SK-N-SH (cell line): ENCODE data around the gene PTPRF. TPM values are rescaled to one million over a fixed set of nuclear protein-coding genes. Genes with fewer than 3 reads are reported as not detected.

Experiments used
- CTCF ChIA-PET: fragments of 300-600, 350-600 bp; formaldehyde crosslinking; extraction: SDS; loops from one replicate; lab custom pipeline; 2021; lab: Yijun Ruan, JAX
- POLR2A ChIA-PET: fragments of 350-600 bp; sonication (Branson Sonifier 250); formaldehyde crosslinking; extraction: SDS; loops from one replicate; lab custom pipeline; 2020; ENCODE audit warnings: antibody characterized with exemption, inconsistent platforms; lab: Yijun Ruan, JAX
- DNase-seq: peaks from one replicate; pipeline ENCODE4 v3.0.0; 2012
- H2AFZ ChIP-seq: fragments of 200-600 bp; sonication (generic); 2 replicates; pipeline ENCODE4 v1.8.1; 2016; ENCODE audit warnings: antibody characterized with exemption, mild to moderate bottlenecking, low read depth
- H3F3A ChIP-seq: fragments of 200-600 bp; sonication (generic); replicated peaks from 2 replicates; pipeline ENCODE3; 2016; ENCODE audit warnings: antibody characterized with exemption, mild to moderate bottlenecking; ENCODE audit not compliant: insufficient read depth
- H3K27ac ChIP-seq, 2 experiments: fragments of 200-500 bp in 1 of 2; fragments of 200-600 bp in 1 of 2; sonication (Bioruptor generic) in 1 of 2; sonication (generic), shearing (Covaris generic) in 1 of 2; 2 replicates each; pipeline versions ENCODE4 v1.5.1 to v1.6.1; 2014 to 2016; ENCODE audit warnings: low read depth in 2 of 2, inconsistent platforms in 1 of 2, low read length in 1 of 2, mild to moderate bottlenecking in 1 of 2, mixed read lengths in 1 of 2
- H3K27me3 ChIP-seq: fragments of 200-600 bp; sonication (generic), shearing (Covaris generic); 2 replicates; pipeline ENCODE4 v1.6.1; 2016; ENCODE audit warnings: mixed run types; ENCODE audit not compliant: insufficient read depth
- H3K36me3 ChIP-seq, 2 experiments: fragments of 200-500 bp in 1 of 2; fragments of 200-600 bp in 1 of 2; sonication (Bioruptor generic) in 1 of 2; sonication (generic) in 1 of 2; replicated peaks in 1 of 2; 2 replicates each; pipeline versions ENCODE3 to v1.5.1; 2014 to 2016; ENCODE audit warnings: low read length in 1 of 2, mild to moderate bottlenecking in 1 of 2; ENCODE audit not compliant: insufficient read depth in 2 of 2, control insufficient read depth in 1 of 2
- H3K4me1 ChIP-seq, 2 experiments: fragments of 200-500 bp in 1 of 2; fragments of 200-600 bp in 1 of 2; sonication (Bioruptor generic) in 1 of 2; sonication (generic), shearing (Covaris generic) in 1 of 2; 2 replicates each; pipeline versions ENCODE4 v1.5.1 to v1.6.1; 2014 to 2016; ENCODE audit warnings: low read depth in 1 of 2, low read length in 1 of 2, mixed run types in 1 of 2; ENCODE audit not compliant: insufficient read depth in 2 of 2, control insufficient read depth in 1 of 2
- H3K4me2 ChIP-seq: fragments of 200-600 bp; sonication (generic), shearing (Covaris generic); 2 replicates; pipeline ENCODE4 v1.6.1; 2017; ENCODE audit warnings: mixed run types
- H3K4me3 ChIP-seq, 2 experiments: fragments of 200-500 bp in 1 of 2; fragments of 200-600 bp in 1 of 2; sonication (Bioruptor generic) in 1 of 2; sonication (generic), shearing (Covaris generic) in 1 of 2; 2 replicates each; pipeline versions ENCODE4 v1.5.1 to v1.8.1; 2014 to 2016; ENCODE audit warnings: low read depth in 2 of 2, inconsistent platforms in 1 of 2, low read length in 1 of 2, mild to moderate bottlenecking in 1 of 2, mixed read lengths in 1 of 2, moderate library complexity in 1 of 2
- H3K79me2 ChIP-seq: fragments of 200-600 bp; sonication (generic); 2 replicates; pipeline ENCODE4 v1.8.1; 2017; ENCODE audit warnings: mild to moderate bottlenecking; ENCODE audit not compliant: insufficient read depth
- H3K9ac ChIP-seq: fragments of 200-600 bp; sonication (generic); 2 replicates; pipeline ENCODE4 v1.6.1; 2017; ENCODE audit warnings: mixed run types
- H3K9me2 ChIP-seq: fragments of 200-600 bp; sonication (generic); 2 replicates; pipeline ENCODE4 v1.6.1; 2017; ENCODE audit warnings: mixed run types
- H3K9me3 ChIP-seq: fragments of 200-600 bp; sonication (generic); 2 replicates; pipeline ENCODE4 v1.6.1; 2017; ENCODE audit warnings: mixed run types, mild to moderate bottlenecking, moderate library complexity
- H4K20me1 ChIP-seq: fragments of 200-600 bp; sonication (generic); 2 replicates; pipeline ENCODE4 v1.6.1; 2017; ENCODE audit warnings: mild to moderate bottlenecking, mixed run types; ENCODE audit not compliant: insufficient read depth
- CHD2 ChIP-seq: fragments of 150-350 bp; IDR thresholded peaks from 2 replicates; pipeline ENCODE4 v1.6.1; 2018; ENCODE audit warnings: low read length; ENCODE audit not compliant: partially characterized antibody
- ELF1 ChIP-seq: IDR thresholded peaks from 2 replicates; pipeline ENCODE4 v1.4.0; 2012
- EP300 ChIP-seq, 2 experiments: IDR thresholded peaks; 2 replicates each; pipeline versions ENCODE4 v1.4.0 to v1.6.1; 2012; ENCODE audit warnings: borderline replicate concordance in 1 of 2, low read depth in 1 of 2, low read length in 1 of 2
- FOSL2 ChIP-seq: IDR thresholded peaks from 2 replicates; pipeline ENCODE4 v1.4.0; 2012; ENCODE audit warnings: low read depth, mild to moderate bottlenecking, moderate library complexity, borderline replicate concordance
- FOXJ3 ChIP-seq: sonication (generic); formaldehyde crosslinking; IDR thresholded peaks from 2 replicates; pipeline ENCODE4 v1.5.1; 2020; ENCODE audit warnings: mild to moderate bottlenecking, missing genetic modification reagents
- FOXM1 ChIP-seq: IDR thresholded peaks from 2 replicates; pipeline ENCODE4 v1.4.0; 2012; ENCODE audit warnings: low read depth, mild to moderate bottlenecking
- GABPA ChIP-seq: IDR thresholded peaks from 2 replicates; pipeline ENCODE4 v1.4.0; 2012; ENCODE audit warnings: low read depth, mild to moderate bottlenecking
- GATA2 ChIP-seq: sonication (generic); formaldehyde crosslinking; IDR thresholded peaks from 2 replicates; pipeline ENCODE4 v1.5.0; 2020; ENCODE audit warnings: mild to moderate bottlenecking, missing genetic modification reagents
- MEF2A ChIP-seq: IDR thresholded peaks from 2 replicates; pipeline ENCODE4 v1.4.0; 2012; ENCODE audit warnings: low read depth, borderline replicate concordance
- MXI1 ChIP-seq: IDR thresholded peaks from 2 replicates; pipeline ENCODE4 v1.6.1; 2012; ENCODE audit warnings: mild to moderate bottlenecking, low read depth, low read length, improper control_type of control experiment
- NFIC ChIP-seq: IDR thresholded peaks from 2 replicates; pipeline ENCODE4 v1.4.0; 2012; ENCODE audit warnings: borderline replicate concordance
- NRF1 ChIP-seq: IDR thresholded peaks from 2 replicates; pipeline ENCODE4 v1.6.1; 2012; ENCODE audit warnings: low read depth, mild to moderate bottlenecking, low read length
- POLR2AphosphoS5 ChIP-seq: IDR thresholded peaks from 2 replicates; pipeline ENCODE4 v1.6.1; 2012; ENCODE audit warnings: low read depth, low read length
- RAD21 ChIP-seq: IDR thresholded peaks from 2 replicates; pipeline ENCODE4 v1.6.1; 2012; ENCODE audit warnings: mild to moderate bottlenecking, low read length
- RCOR1 ChIP-seq: fragments of 150-350 bp; IDR thresholded peaks from 2 replicates; pipeline ENCODE4 v1.6.1; 2017; ENCODE audit warnings: antibody characterized with exemption, low read length
- RXRA ChIP-seq: IDR thresholded peaks from 2 replicates; pipeline ENCODE4 v1.4.0; 2012; ENCODE audit warnings: low read depth, mild to moderate bottlenecking, borderline replicate concordance
- SIN3A ChIP-seq: IDR thresholded peaks from 2 replicates; pipeline ENCODE4 v1.6.1; 2012; ENCODE audit warnings: low read depth, mild to moderate bottlenecking, low read length, moderate library complexity, borderline replicate concordance
- SMC3 ChIP-seq: IDR thresholded peaks from 2 replicates; pipeline ENCODE4 v1.6.1; 2012; ENCODE audit warnings: low read depth, low read length, improper control_type of control experiment
- TCF12 ChIP-seq: IDR thresholded peaks from 2 replicates; pipeline ENCODE4 v1.4.0; 2012
- YY1 ChIP-seq: IDR thresholded peaks from 2 replicates; pipeline ENCODE4 v1.4.0; 2012; ENCODE audit warnings: low read depth, mild to moderate bottlenecking
- WGBS: methylation state at CpG from one replicate; pipeline ENCODE4 v1.1.6; 2017; ENCODE audit warnings: low lambda C conversion rate; 5-methylcytosine and 5-hydroxymethylcytosine counted together
- polyA plus RNA-seq, 3 experiments: library from polyadenylated mRNA; depleted of rRNA; stranded (reverse); fragments of >200 nt; gene quantifications; 2 replicates each; pipeline ENCODE4 v1.2.3, GENCODE V29; 2012
- TF ChIP-seq, protein P1 (sequence below): IDR thresholded peaks from 2 replicates; pipeline ENCODE4 v1.6.1; 2012; ENCODE audit warnings: mild to moderate bottlenecking, low read depth, low read length, moderate library complexity
- TF ChIP-seq, protein P2 (sequence below): fragments of 150-350 bp; IDR thresholded peaks from 2 replicates; pipeline ENCODE4 v1.6.1; 2016; ENCODE audit warnings: mild to moderate bottlenecking, low read depth, low read length
- TF ChIP-seq, protein P3 (sequence below): IDR thresholded peaks from 2 replicates; pipeline ENCODE4; 2012
- TF ChIP-seq, protein P4 (sequence below): IDR thresholded peaks from 2 replicates; pipeline ENCODE4 v1.4.0; 2012; ENCODE audit warnings: low read depth, borderline replicate concordance

The PTPRF gene
- polyA plus RNA-seq, 1 of the 3 experiments (the other 2 are of a cell fraction): 72.7 TPM

DNA sequence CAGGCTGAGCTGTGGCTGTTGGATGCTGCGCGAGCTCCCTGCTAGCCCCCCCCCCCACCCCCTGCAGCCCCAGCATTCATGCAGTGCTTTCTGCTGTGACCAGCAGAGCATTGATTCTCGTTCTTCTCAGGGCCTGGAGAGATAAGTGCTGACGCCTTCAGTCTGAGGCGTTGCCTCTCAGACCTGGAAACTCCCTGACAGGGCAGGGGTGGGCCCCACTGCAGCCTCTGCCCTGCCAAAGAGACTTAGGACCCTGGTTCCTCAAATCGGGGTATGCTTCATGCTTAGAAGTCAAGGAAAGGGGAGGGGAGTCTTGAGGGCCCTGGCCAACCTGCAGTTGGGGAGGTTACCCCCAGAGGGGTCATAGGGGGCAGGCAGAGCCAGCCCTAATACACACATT lies 38.5 kb downstream of the PTPRF start:
- ChIA-PET POLR2A (interaction anchor here (1.2 kb wide), 1 partner anchor 11 kb away, joined by 3 read pairs; no protein-coding TSS in a partner anchor), CTCF (interaction anchor here (3.0 kb wide), 1 partner anchor 39 kb away, joined by 8 read pairs; the partner anchor contains the start of gene PTPRF)
- Histone ChIP-seq H2AFZ (no peak overlapping the region), H4K20me1 (no peaks in the 10 kb centered on the region), H3F3A (no peaks in the 10 kb centered on the region), H3K36me3 (peaks cover 0 to 14% of the 10 kb centered on the region in 2 experiments), H3K27me3 (no peaks in the 10 kb centered on the region), H3K9me3 (no peaks in the 10 kb centered on the region), H3K79me2 (peaks cover 11% of the 10 kb centered on the region; the same call in 1 of the 2 replicates), H3K4me1 (peaks cover 0 to 29% of the 10 kb centered on the region in 2 experiments; a peak in 1 of 4 replicates), H3K9me2 (no peaks in the 10 kb centered on the region), H3K9ac (no peak overlapping the region), H3K27ac (no peak overlapping the region), H3K4me3 (no peak overlapping the region), H3K4me2 (no peak overlapping the region)
- 93% methylated on average over 6 of the region's 6 CpGs for WGBS
- no peak for DNase-seq
- TF ChIP-seq MXI1 (no peak), GABPA (no peak), FOXJ3 (CRISPR knock-in tag) (no peak), EP300 (IDR thresholded peaks at IDR 0.05; ENCODE audit: borderline replicate concordance in 1 of 2, low read depth in 1 of 2, low read length in 1 of 2) (no peak), POLR2AphosphoS5 (no peak), GATA2 (no peak), SMC3 (no peak)

DNA sequence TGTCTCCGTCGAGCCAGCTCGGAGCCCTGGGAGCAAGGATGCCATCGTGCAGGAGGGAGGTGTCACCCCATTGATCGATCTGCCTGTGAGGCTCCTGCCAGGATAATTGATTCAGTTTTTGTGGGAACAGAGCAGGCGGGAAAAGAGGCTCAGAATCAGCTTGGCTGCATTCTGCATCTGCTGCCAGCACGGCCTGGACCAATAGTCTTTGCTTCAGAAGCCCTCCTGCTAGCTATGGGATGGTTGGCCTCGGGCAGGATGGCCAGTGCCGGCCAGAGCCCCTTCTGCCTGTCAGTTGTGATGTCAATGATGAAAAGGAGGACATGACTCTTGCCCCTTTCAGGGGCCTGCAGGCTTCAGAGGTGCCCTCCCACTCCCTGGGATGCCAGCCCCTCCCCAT lies 39.6 kb downstream of the PTPRF start:
- DNase-seq: peak; percentile 50
- Histone ChIP-seq H3K4me3 (no peak overlapping the region), H3K9me3 (no peaks in the 10 kb centered on the region), H3K9me2 (no peaks in the 10 kb centered on the region), H3K4me2 (no peak overlapping the region), H3K4me1 (peaks cover 0 to 18% of the 10 kb centered on the region in 2 experiments; a peak in 1 of 4 replicates), H3K27ac (no peak overlapping the region; a peak in 1 of 4 replicates), H2AFZ (no peak overlapping the region), H3F3A (no peaks in the 10 kb centered on the region), H3K36me3 (peaks cover 3 to 14% of the 10 kb centered on the region in 2 experiments), H3K27me3 (no peaks in the 10 kb centered on the region), H3K79me2 (peaks cover 7% of the 10 kb centered on the region; the same call in 1 of the 2 replicates), H3K9ac (no peak overlapping the region), H4K20me1 (no peaks in the 10 kb centered on the region)
- no peak for TF ChIP-seq SIN3A
- TF ChIP-seq, protein P1, sequence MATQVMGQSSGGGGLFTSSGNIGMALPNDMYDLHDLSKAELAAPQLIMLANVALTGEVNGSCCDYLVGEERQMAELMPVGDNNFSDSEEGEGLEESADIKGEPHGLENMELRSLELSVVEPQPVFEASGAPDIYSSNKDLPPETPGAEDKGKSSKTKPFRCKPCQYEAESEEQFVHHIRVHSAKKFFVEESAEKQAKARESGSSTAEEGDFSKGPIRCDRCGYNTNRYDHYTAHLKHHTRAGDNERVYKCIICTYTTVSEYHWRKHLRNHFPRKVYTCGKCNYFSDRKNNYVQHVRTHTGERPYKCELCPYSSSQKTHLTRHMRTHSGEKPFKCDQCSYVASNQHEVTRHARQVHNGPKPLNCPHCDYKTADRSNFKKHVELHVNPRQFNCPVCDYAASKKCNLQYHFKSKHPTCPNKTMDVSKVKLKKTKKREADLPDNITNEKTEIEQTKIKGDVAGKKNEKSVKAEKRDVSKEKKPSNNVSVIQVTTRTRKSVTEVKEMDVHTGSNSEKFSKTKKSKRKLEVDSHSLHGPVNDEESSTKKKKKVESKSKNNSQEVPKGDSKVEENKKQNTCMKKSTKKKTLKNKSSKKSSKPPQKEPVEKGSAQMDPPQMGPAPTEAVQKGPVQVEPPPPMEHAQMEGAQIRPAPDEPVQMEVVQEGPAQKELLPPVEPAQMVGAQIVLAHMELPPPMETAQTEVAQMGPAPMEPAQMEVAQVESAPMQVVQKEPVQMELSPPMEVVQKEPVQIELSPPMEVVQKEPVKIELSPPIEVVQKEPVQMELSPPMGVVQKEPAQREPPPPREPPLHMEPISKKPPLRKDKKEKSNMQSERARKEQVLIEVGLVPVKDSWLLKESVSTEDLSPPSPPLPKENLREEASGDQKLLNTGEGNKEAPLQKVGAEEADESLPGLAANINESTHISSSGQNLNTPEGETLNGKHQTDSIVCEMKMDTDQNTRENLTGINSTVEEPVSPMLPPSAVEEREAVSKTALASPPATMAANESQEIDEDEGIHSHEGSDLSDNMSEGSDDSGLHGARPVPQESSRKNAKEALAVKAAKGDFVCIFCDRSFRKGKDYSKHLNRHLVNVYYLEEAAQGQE: no peak
- TF ChIP-seq RAD21: no peak
- TF ChIP-seq, protein P2, sequence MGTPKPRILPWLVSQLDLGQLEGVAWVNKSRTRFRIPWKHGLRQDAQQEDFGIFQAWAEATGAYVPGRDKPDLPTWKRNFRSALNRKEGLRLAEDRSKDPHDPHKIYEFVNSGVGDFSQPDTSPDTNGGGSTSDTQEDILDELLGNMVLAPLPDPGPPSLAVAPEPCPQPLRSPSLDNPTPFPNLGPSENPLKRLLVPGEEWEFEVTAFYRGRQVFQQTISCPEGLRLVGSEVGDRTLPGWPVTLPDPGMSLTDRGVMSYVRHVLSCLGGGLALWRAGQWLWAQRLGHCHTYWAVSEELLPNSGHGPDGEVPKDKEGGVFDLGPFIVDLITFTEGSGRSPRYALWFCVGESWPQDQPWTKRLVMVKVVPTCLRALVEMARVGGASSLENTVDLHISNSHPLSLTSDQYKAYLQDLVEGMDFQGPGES: no peak
- TF ChIP-seq GABPA: no peak
- TF ChIP-seq YY1: no peak
- TF ChIP-seq FOXJ3 (CRISPR knock-in tag): no peak
- TF ChIP-seq RXRA: no peak
- TF ChIP-seq CHD2: no peak
- no peak for TF ChIP-seq TCF12
- TF ChIP-seq NRF1: no peak
- TF ChIP-seq RCOR1: no peak
- TF ChIP-seq, protein P3, sequence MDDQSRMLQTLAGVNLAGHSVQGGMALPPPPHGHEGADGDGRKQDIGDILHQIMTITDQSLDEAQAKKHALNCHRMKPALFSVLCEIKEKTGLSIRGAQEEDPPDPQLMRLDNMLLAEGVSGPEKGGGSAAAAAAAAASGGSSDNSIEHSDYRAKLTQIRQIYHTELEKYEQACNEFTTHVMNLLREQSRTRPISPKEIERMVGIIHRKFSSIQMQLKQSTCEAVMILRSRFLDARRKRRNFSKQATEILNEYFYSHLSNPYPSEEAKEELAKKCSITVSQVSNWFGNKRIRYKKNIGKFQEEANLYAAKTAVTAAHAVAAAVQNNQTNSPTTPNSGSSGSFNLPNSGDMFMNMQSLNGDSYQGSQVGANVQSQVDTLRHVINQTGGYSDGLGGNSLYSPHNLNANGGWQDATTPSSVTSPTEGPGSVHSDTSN: no peak
- TF ChIP-seq EP300 (IDR thresholded peaks at IDR 0.05; ENCODE audit: borderline replicate concordance in 1 of 2, low read depth in 1 of 2, low read length in 1 of 2): no peak
- TF ChIP-seq ELF1: no peak
- TF ChIP-seq NFIC: no peak
- TF ChIP-seq, protein P4, sequence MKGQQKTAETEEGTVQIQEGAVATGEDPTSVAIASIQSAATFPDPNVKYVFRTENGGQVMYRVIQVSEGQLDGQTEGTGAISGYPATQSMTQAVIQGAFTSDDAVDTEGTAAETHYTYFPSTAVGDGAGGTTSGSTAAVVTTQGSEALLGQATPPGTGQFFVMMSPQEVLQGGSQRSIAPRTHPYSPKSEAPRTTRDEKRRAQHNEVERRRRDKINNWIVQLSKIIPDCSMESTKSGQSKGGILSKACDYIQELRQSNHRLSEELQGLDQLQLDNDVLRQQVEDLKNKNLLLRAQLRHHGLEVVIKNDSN: no peak
- TF ChIP-seq FOXM1: no peak
- no peak for TF ChIP-seq MEF2A
- TF ChIP-seq FOSL2: no peak
- POLR2A ChIA-PET: no interaction called here
- CTCF ChIA-PET: interaction anchor here (1.3 to 1.4 kb wide), 4 partner anchors 11 to 477 kb away, joined by 3 to 4 read pairs (median 3); no protein-coding TSS in a partner anchor
- 78% methylated on average over 8 of the region's 9 CpGs for WGBS
